EH (cell line): ENCODE measurements around the gene CHURC1.
A peak's percentile ranks its signal among the peaks of the same experiment; 100 is the strongest.

Experiments used
- DNase-seq: peaks from one replicate; pipeline ENCODE4 v3.0.0-alpha.2; 2015; ENCODE audit warnings: low read depth

The CHURC1 gene

GRCh38 chr14:64938972-64939816 is 24.9 kb downstream of the CHURC1 start:
- DNase-seq = no peak

- DNase-seq = no peak
Measured at GRCh38 chr14:64939817-64940190, 25.5 kb downstream of the CHURC1 start.

- no peak for DNase-seq
Measured at GRCh38 chr14:64940336-64940910, 26.2 kb downstream of the CHURC1 start.

- no peak for DNase-seq
Measured at GRCh38 chr14:64942531-64943111, 28.4 kb downstream of the CHURC1 start, which contains the start of gene GPX2. Gene GPX2, minus strand, starts transcription at chr14:64942745. Its CDS starts 19 bp downstream, at chr14:64942726.

GRCh38 chr14:64943556-64943955 is 29.3 kb downstream of the CHURC1 start:
- no peak for DNase-seq

GRCh38 chr14:64944041-64944440 is 29.8 kb downstream of the CHURC1 start:
- no peak for DNase-seq

- no peak for DNase-seq
Measured at GRCh38 chr14:64944861-64945260, 30.6 kb downstream of the CHURC1 start.

- DNase-seq = no peak
Measured at GRCh38 chr14:64945431-64946178, 31.4 kb downstream of the CHURC1 start.

GRCh38 chr14:64946310-64947045 is 32.2 kb downstream of the CHURC1 start:
- DNase-seq = peak; percentile 9

GRCh38 chr14:64947710-64948611 is 33.7 kb downstream of the CHURC1 start:
- DNase-seq = no peak

- DNase-seq = no peak
Measured at GRCh38 chr14:64948612-64949210, 34.5 kb downstream of the CHURC1 start.

GRCh38 chr14:64950889-64951288 is 36.6 kb downstream of the CHURC1 start:
- no peak for DNase-seq

GRCh38 chr14:64951291-64951690 is 37.0 kb downstream of the CHURC1 start:
- no peak for DNase-seq

GRCh38 chr14:64951724-64952123 is 37.5 kb downstream of the CHURC1 start:
- no peak for DNase-seq

- no peak for DNase-seq
Measured at GRCh38 chr14:64952598-64953309, 38.5 kb downstream of the CHURC1 start.

GRCh38 chr14:64953310-64953654 is 39.0 kb downstream of the CHURC1 start:
- DNase-seq = no peak

- DNase-seq = no peak
Measured at GRCh38 chr14:64953661-64954060, 39.4 kb downstream of the CHURC1 start.

- no peak for DNase-seq
Measured at GRCh38 chr14:64954491-64955240, 40.4 kb downstream of the CHURC1 start.

GRCh38 chr14:64955297-64955696 is 41.0 kb downstream of the CHURC1 start:
- no peak for DNase-seq
